Activated CD8-positive, alpha-beta T cell treated with anti-CD3 and anti-CD28 coated beads for 36 hours (primary cell): Measurements from ENCODE around the gene SCNN1B. TPM values are rescaled to one million over a fixed set of nuclear protein-coding genes. Genes with fewer than 3 reads are reported as not detected.

Experiments used
- ATAC-seq: fragments of 200-7000 bp; cut with Tn5 transposase; one replicate; pipeline ENCODE4 v1.10.0; 2021; ENCODE audit warnings: mild to moderate bottlenecking, moderate library complexity
- CTCF ChIA-PET: fragments of 350-600 bp; sonication (Branson Sonifier 250); formaldehyde crosslinking; loops from one replicate; lab custom pipeline; 2021; ENCODE audit warnings: antibody characterized with exemption; lab: Charles Lee
- POLR2A ChIA-PET: fragments of 350-600 bp; sonication (Branson Sonifier 250); formaldehyde crosslinking; loops from one replicate; lab custom pipeline; 2021; ENCODE audit warnings: antibody characterized with exemption; lab: Charles Lee
- DNase-seq: peaks from one replicate; pipeline ENCODE4 v3.0.0-alpha.2; 2020
- H3K27ac Mint-ChIP-seq: one replicate; pipeline ENCODE4 v1.8.0; 2021; ENCODE audit warnings: mild to moderate bottlenecking, mixed read lengths
- H3K27me3 Mint-ChIP-seq: one replicate; pipeline ENCODE4 v1.8.0; 2021; ENCODE audit warnings: mixed read lengths
- H3K36me3 Mint-ChIP-seq: one replicate; pipeline ENCODE4 v1.8.0; 2021; ENCODE audit warnings: low read depth, mixed read lengths
- H3K4me1 Mint-ChIP-seq: one replicate; pipeline ENCODE4 v1.8.0; 2021; ENCODE audit warnings: low read depth, mixed read lengths
- H3K4me3 Mint-ChIP-seq: one replicate; pipeline ENCODE4 v1.8.0; 2021; ENCODE audit warnings: mild to moderate bottlenecking, moderate library complexity, mixed read lengths
- H3K9me3 Mint-ChIP-seq: one replicate; pipeline ENCODE4 v1.8.0; 2021; ENCODE audit warnings: mixed read lengths
- CTCF ChIP-seq: fragments of 200-600 bp; IDR thresholded peaks from one replicate; pipeline ENCODE4 v1.8.0; 2022; ENCODE audit warnings: antibody characterized with exemption, mild to moderate bottlenecking
- intact Hi-C: fragments of 100-400 bp; cut with micrococcal nuclease; formaldehyde crosslinking; loops from one replicate; pipeline ENCODE4 v1.10.0; 2022
- total RNA-seq, 2 experiments: library from RNA; stranded (reverse); gene quantifications; one replicate each; pipeline ENCODE4 v1.2.3, GENCODE V29; 2021

The SCNN1B gene
- total RNA-seq, 2 experiments from 2014 or later = not detected

- POLR2A ChIA-PET = no interaction called here
- intact Hi-C loops = no loop called here
- H3K36me3 Mint-ChIP-seq = no peaks in the 10 kb centered on the region
- CTCF ChIA-PET = no interaction called here
- H3K4me1 Mint-ChIP-seq = no peaks in the 10 kb centered on the region
- no peak for TF ChIP-seq CTCF
- no peak overlapping the region for H3K4me3 Mint-ChIP-seq
- no peak for ATAC-seq
- no peaks in the 10 kb centered on the region for H3K9me3 Mint-ChIP-seq
- DNase-seq = no peak
- H3K27me3 Mint-ChIP-seq = peaks cover 4% of the 10 kb centered on the region
- no peak overlapping the region for H3K27ac Mint-ChIP-seq
Measured at GRCh38 chr16:23373436-23374219, 71.5 kb downstream of the SCNN1B start.

- intact Hi-C loops = no loop called here
- no peak overlapping the region for H3K27ac Mint-ChIP-seq
- no peak overlapping the region for H3K4me3 Mint-ChIP-seq
- no peak for TF ChIP-seq CTCF
- no peaks in the 10 kb centered on the region for H3K36me3 Mint-ChIP-seq
- ATAC-seq = no peak
- no peak for DNase-seq
- H3K27me3 Mint-ChIP-seq = peaks cover 8% of the 10 kb centered on the region
- ChIA-PET POLR2A (interaction anchor here (0.7 kb wide), 1 partner anchor 129 kb away, joined by 3 read pairs; no protein-coding TSS in a partner anchor), CTCF (no interaction called here)
- no peaks in the 10 kb centered on the region for H3K4me1 Mint-ChIP-seq
- no peaks in the 10 kb centered on the region for H3K9me3 Mint-ChIP-seq
Measured at GRCh38 chr16:23374721-23375510, 72.8 kb downstream of the SCNN1B start.

GRCh38 chr16:23375643-23376042 is 73.5 kb downstream of the SCNN1B start:
- Mint-ChIP-seq H3K4me3 (no peak overlapping the region), H3K27ac (no peak overlapping the region), H3K9me3 (no peaks in the 10 kb centered on the region), H3K36me3 (no peaks in the 10 kb centered on the region), H3K27me3 (peaks cover 8% of the 10 kb centered on the region), H3K4me1 (no peaks in the 10 kb centered on the region)
- TF ChIP-seq CTCF = no peak
- no peak for ATAC-seq
- intact Hi-C loops = no loop called here
- POLR2A ChIA-PET = no interaction called here
- CTCF ChIA-PET = no interaction called here
- no peak for DNase-seq

GRCh38 chr16:23377071-23377931 is 75.2 kb downstream of the SCNN1B start:
- Mint-ChIP-seq H3K4me3 (no peak overlapping the region), H3K4me1 (no peaks in the 10 kb centered on the region), H3K36me3 (no peaks in the 10 kb centered on the region), H3K27me3 (peaks cover 8% of the 10 kb centered on the region), H3K27ac (no peak overlapping the region), H3K9me3 (no peaks in the 10 kb centered on the region)
- intact Hi-C loops = no loop called here
- ChIA-PET POLR2A (no interaction called here), CTCF (no interaction called here)
- DNase-seq (no peak), ATAC-seq (no peak)
- TF ChIP-seq CTCF = no peak
